H1 (cell line): Measurements from ENCODE around the gene ZNF148. TPM values are rescaled to one million over a fixed set of nuclear protein-coding genes. Genes with fewer than 3 reads are reported as not detected.

ENCODE experiments used
- CTCF ChIA-PET: fragments of 300-600 bp; sonication (Branson Sonifier 250); formaldehyde crosslinking; loops from one replicate; lab custom pipeline; 2021; ENCODE audit not compliant: partially characterized antibody; lab: Charles Lee
- POLR2A ChIA-PET: fragments of 300-600 bp; sonication (Branson Sonifier 250); formaldehyde crosslinking; loops from one replicate; lab custom pipeline; 2021; ENCODE audit warnings: inconsistent platforms; ENCODE audit not compliant: partially characterized antibody; lab: Charles Lee
- DNase-seq, 2 experiments: peaks; one replicate each; pipeline versions ENCODE4 v3.0.0 to v3.0.0-alpha.2; 2010 to 2022; ENCODE audit warnings: low spot score in 2 of 2, low read depth in 1 of 2, mixed read lengths in 1 of 2
- FAIRE-seq: peaks from 2 replicates; lab custom pipeline; 2011; peaks lifted over from hg19 to GRCh38; lab: Jason Lieb, UNC
- H2AFZ ChIP-seq: 2 replicates; pipeline ENCODE4 v1.8.1; 2012; ENCODE audit warnings: low read length, inconsistent platforms
- H2AK5ac ChIP-seq: 2 replicates; pipeline ENCODE4 v1.6.1; 2013; ENCODE audit warnings: low read depth, low read length
- H2BK120ac ChIP-seq: replicated peaks from 2 replicates; pipeline ENCODE3; 2013; ENCODE audit warnings: low read depth, low read length, inconsistent platforms
- H2BK12ac ChIP-seq: 2 replicates; pipeline ENCODE4 v1.6.1; 2013; ENCODE audit warnings: low read depth, low read length
- H2BK15ac ChIP-seq: 2 replicates; pipeline ENCODE4 v1.6.1; 2013; ENCODE audit warnings: low read length
- H2BK20ac ChIP-seq: 2 replicates; pipeline ENCODE4 v1.6.1; 2013; ENCODE audit warnings: low read length
- H2BK5ac ChIP-seq: 2 replicates; pipeline ENCODE4 v1.6.1; 2013; ENCODE audit warnings: low read depth, low read length
- H3K14ac ChIP-seq: 2 replicates; pipeline ENCODE4 v1.6.1; 2013; ENCODE audit warnings: inconsistent platforms; ENCODE audit not compliant: insufficient read length
- H3K18ac ChIP-seq: 2 replicates; pipeline ENCODE4 v1.6.1; 2013; ENCODE audit warnings: low read length; ENCODE audit errors: extremely low read depth
- H3K23ac ChIP-seq: 2 replicates; pipeline ENCODE4 v1.6.1; 2013; ENCODE audit warnings: inconsistent platforms; ENCODE audit not compliant: insufficient read length
- H3K23me2 ChIP-seq: 2 replicates; pipeline ENCODE4 v1.6.1; 2013; ENCODE audit warnings: low read depth, low read length
- H3K27ac ChIP-seq: 2 replicates; pipeline ENCODE4 v1.6.1; 2011; ENCODE audit warnings: low read depth, low read length, inconsistent platforms
- H3K27me3 ChIP-seq, 4 experiments: replicated peaks in 1 of 4; 1 replicate in 1 of 4; 2 replicates in 3 of 4; pipeline versions ENCODE4 v1.6.1 to v1.8.1; 2011 to 2013; ENCODE audit warnings: low read length in 3 of 4, mild to moderate bottlenecking in 3 of 4, inconsistent platforms in 2 of 4, mixed read lengths in 2 of 4, moderate library complexity in 1 of 4; ENCODE audit not compliant: control insufficient read depth in 3 of 4, insufficient read depth in 3 of 4; ENCODE audit errors: extremely low read depth in 1 of 4
- H3K36me3 ChIP-seq, 4 experiments: 2 replicates each; pipeline versions ENCODE4 v1.6.1 to v1.8.1; 2011 to 2013; ENCODE audit warnings: mild to moderate bottlenecking in 4 of 4, low read length in 3 of 4, moderate library complexity in 2 of 4, control low read depth in 1 of 4, inconsistent platforms in 1 of 4; ENCODE audit not compliant: insufficient read depth in 4 of 4, control insufficient read depth in 2 of 4
- H3K4ac ChIP-seq: replicated peaks from 2 replicates; pipeline ENCODE3; 2013; ENCODE audit warnings: low read length, low read depth, mixed read lengths, inconsistent platforms; ENCODE audit not compliant: insufficient read length
- H3K4me1 ChIP-seq, 4 experiments: replicated peaks in 1 of 4; 1 replicate in 1 of 4; 2 replicates in 3 of 4; pipeline versions ENCODE4 v1.6.1 to v1.8.1; 2011 to 2013; ENCODE audit warnings: low read length in 3 of 4, inconsistent platforms in 2 of 4, mixed read lengths in 1 of 4; ENCODE audit not compliant: insufficient read depth in 4 of 4, control insufficient read depth in 3 of 4
- H3K4me2 ChIP-seq, 2 experiments: 2 replicates each; pipeline versions ENCODE4 v1.6.1 to v1.8.1; 2011 to 2013; ENCODE audit warnings: low read depth in 2 of 2, low read length in 2 of 2, control low read depth in 1 of 2, inconsistent platforms in 1 of 2, mild to moderate bottlenecking in 1 of 2; ENCODE audit not compliant: insufficient read depth in 1 of 2
- H3K4me3 ChIP-seq, 4 experiments: fragments of 200-600, 300-600 bp in 1 of 4; sonication (generic), shearing (Covaris generic), sonication (Bioruptor Twin) in 1 of 4; 2 replicates each; pipeline versions ENCODE4 v1.5.1 to v1.8.1; 2011 to 2016; ENCODE audit warnings: low read length in 4 of 4, low read depth in 3 of 4, control low read depth in 2 of 4, inconsistent platforms in 2 of 4, mild to moderate bottlenecking in 2 of 4, mixed read lengths in 1 of 4, moderate library complexity in 1 of 4; ENCODE audit not compliant: insufficient read depth in 2 of 4; ENCODE audit errors: extremely low read depth in 1 of 4
- H3K56ac ChIP-seq: replicated peaks from 2 replicates; pipeline ENCODE3; 2013; ENCODE audit warnings: low read depth, mild to moderate bottlenecking, mixed read lengths, low read length, inconsistent platforms; ENCODE audit not compliant: insufficient read length
- H3K79me1 ChIP-seq: 2 replicates; pipeline ENCODE4 v1.6.1; 2013; ENCODE audit warnings: low read depth, low read length, control low read depth
- H3K79me2 ChIP-seq, 2 experiments: 2 replicates each; pipeline versions ENCODE4 v1.6.1 to v1.8.1; 2012 to 2013; ENCODE audit warnings: low read length in 2 of 2, mild to moderate bottlenecking in 2 of 2, inconsistent platforms in 1 of 2; ENCODE audit not compliant: insufficient read depth in 2 of 2, control insufficient read depth in 1 of 2
- H3K9ac ChIP-seq, 4 experiments: replicated peaks in 1 of 4; 1 replicate in 1 of 4; 2 replicates in 3 of 4; pipeline versions ENCODE4 v1.6.1 to v1.8.1; 2011 to 2013; ENCODE audit warnings: low read depth in 3 of 4, low read length in 3 of 4, control low read depth in 2 of 4, mild to moderate bottlenecking in 2 of 4, moderate library complexity in 2 of 4, inconsistent platforms in 1 of 4; ENCODE audit errors: extremely low read depth in 1 of 4
- H3K9me3 ChIP-seq, 2 experiments: 2 replicates each; pipeline versions ENCODE4 v1.6.1 to v1.8.1; 2012 to 2013; ENCODE audit warnings: mild to moderate bottlenecking in 2 of 2, moderate library complexity in 2 of 2, control low read depth in 1 of 2, inconsistent platforms in 1 of 2, low read depth in 1 of 2, low read length in 1 of 2, mixed read lengths in 1 of 2; ENCODE audit not compliant: insufficient read depth in 2 of 2
- H4K20me1 ChIP-seq, 2 experiments: replicated peaks in 1 of 2; 2 replicates each; pipeline versions ENCODE3 to v1.8.1; 2011 to 2013; ENCODE audit warnings: inconsistent platforms in 2 of 2, low read length in 2 of 2, mild to moderate bottlenecking in 1 of 2; ENCODE audit not compliant: insufficient read depth in 2 of 2, control insufficient read depth in 1 of 2
- H4K5ac ChIP-seq: 2 replicates; pipeline ENCODE4 v1.6.1; 2013; ENCODE audit warnings: low read length, low read depth, mixed read lengths, inconsistent platforms; ENCODE audit not compliant: insufficient read length
- H4K8ac ChIP-seq: 2 replicates; pipeline ENCODE4 v1.8.0; 2013; ENCODE audit warnings: mild to moderate bottlenecking, moderate library complexity, low read length, inconsistent platforms; ENCODE audit not compliant: insufficient read depth; ENCODE audit errors: extremely low read depth
- H4K91ac ChIP-seq: replicated peaks from 2 replicates; pipeline ENCODE3; 2013; ENCODE audit warnings: low read length, mixed read lengths, inconsistent platforms; ENCODE audit not compliant: insufficient read length
- BACH1 ChIP-seq: IDR thresholded peaks from 2 replicates; pipeline ENCODE4 v1.6.1; 2012; ENCODE audit warnings: low read length, improper control_type of control experiment
- CBX8 ChIP-seq: fragments of 300-800, 300-1000 bp; sonication (generic); IDR thresholded peaks from 2 replicates; pipeline ENCODE4 v1.7.1; 2016; ENCODE audit warnings: low read depth, low read length, borderline replicate concordance
- CHD1 ChIP-seq: IDR thresholded peaks from 2 replicates; pipeline ENCODE4 v1.6.1; 2012; ENCODE audit warnings: low read depth, low read length, improper control_type of control experiment
- EZH2 ChIP-seq: fragments of 200-600 bp; sonication (generic); IDR thresholded peaks from 2 replicates; pipeline ENCODE4 v1.7.1; 2012; ENCODE audit warnings: low read depth, mild to moderate bottlenecking, moderate library complexity, low read length, inconsistent platforms; ENCODE audit not compliant: severe bottlenecking
- JUND ChIP-seq: IDR thresholded peaks from 2 replicates; pipeline ENCODE4 v1.6.1; 2011; ENCODE audit warnings: mild to moderate bottlenecking, improper control_type of control experiment, low read length
- KDM4A ChIP-seq: IDR thresholded peaks from one replicate; pipeline ENCODE4 v1.7.1; 2012; ENCODE audit warnings: low read depth, mild to moderate bottlenecking, moderate library complexity, low read length, inconsistent platforms; ENCODE audit not compliant: severe bottlenecking
- MAFK ChIP-seq: IDR thresholded peaks from 2 replicates; pipeline ENCODE4 v1.6.1; 2012; ENCODE audit warnings: low read depth, mild to moderate bottlenecking, improper control_type of control experiment, low read length
- PHF8 ChIP-seq: fragments of 200-600 bp; sonication (generic); conservative IDR thresholded peaks from 2 replicates; pipeline ENCODE4 v1.7.1; 2012; ENCODE audit warnings: low read depth, mild to moderate bottlenecking, inconsistent platforms, low read length, moderate library complexity
- POU5F1 ChIP-seq: IDR thresholded peaks from 2 replicates; pipeline ENCODE4 v1.6.1; 2011; ENCODE audit warnings: low read depth, mild to moderate bottlenecking, low read length, moderate library complexity
- RBBP5 ChIP-seq: IDR thresholded peaks from 2 replicates; pipeline ENCODE4 v1.7.1; 2012; ENCODE audit warnings: low read depth, mild to moderate bottlenecking, inconsistent platforms, low read length, moderate library complexity, borderline replicate concordance
- RNF2 ChIP-seq: fragments of 200-900, 300-1000 bp; sonication (generic); IDR thresholded peaks from 2 replicates; pipeline ENCODE4 v1.7.1; 2016; ENCODE audit warnings: borderline replicate concordance, low read depth, mild to moderate bottlenecking, antibody characterized with exemption, low read length; ENCODE audit not compliant: poor library complexity, severe bottlenecking; ENCODE audit errors: missing control alignments
- SP2 ChIP-seq: IDR thresholded peaks from 2 replicates; pipeline ENCODE4 v1.6.1; 2012; ENCODE audit warnings: mild to moderate bottlenecking, low read length, inconsistent platforms
- WGBS, 2 experiments: shearing (Covaris generic) in 1 of 2; methylation state at CpG; one replicate each; pipeline versions ENCODE4 v1.1.6 to v1.1.7; 2013 to 2015; ENCODE audit warnings: low lambda C conversion rate in 2 of 2, mixed read lengths in 2 of 2, inconsistent platforms in 1 of 2, low coverage in 1 of 2, missing lambda C conversion rate in 1 of 2; ENCODE audit not compliant: insufficient replicate concordance in 2 of 2, insufficient coverage in 1 of 2, insufficient read length in 1 of 2; ENCODE audit errors: extremely low coverage in 1 of 2, missing lambda C conversion rate in 1 of 2; 5-methylcytosine and 5-hydroxymethylcytosine counted together
- polyA plus RNA-seq, 7 experiments: library from polyadenylated mRNA; depleted of rRNA in 3 of 7; stranded (reverse) in 5 of 7; unstranded in 2 of 7; fragments of >200 nt in 5 of 7; fragments of 200-250 nt in 2 of 7; gene quantifications; 1 replicate in 5 of 7; 2 replicates in 1 of 7; 4 replicates in 1 of 7; pipeline versions ENCODE4 v1.2.1 to v1.2.3, GENCODE V29; 2011 to 2013; ENCODE audit warnings: missing spikeins in 2 of 7, mixed read lengths in 2 of 7
- total RNA-seq: library from RNA; stranded (reverse); fragmentation: NEBNext Ultra II Directional; extraction: Animal tissue kit (Norgen Biotek cat#: 25700); gene quantifications from 2 replicates; pipeline ENCODE4 v1.2.1, GENCODE V29; 2021
- TF ChIP-seq, protein P1 (sequence below): IDR thresholded peaks from 2 replicates; pipeline ENCODE4 v1.6.1; 2011; ENCODE audit warnings: low read depth, mild to moderate bottlenecking, low read length; ENCODE audit not compliant: insufficient read depth

Gene ZNF148
- total and polyA plus RNA-seq, 2 of the 8 experiments (the other 6 are each of a cell fraction or from before 2014, with no cell fraction given) = 3.7 to 22.6 TPM

GRCh38 chr3:125220183-125220582 lies 154.9 kb downstream of the ZNF148 start:
- Histone ChIP-seq H3K27me3 (no peaks in the 10 kb centered on the region), H2AFZ (no peak overlapping the region), H3K4me2 (no peak overlapping the region), H2AK5ac (no peak overlapping the region), H3K4ac (no peak overlapping the region), H3K36me3 (no peaks in the 10 kb centered on the region), H4K91ac (no peak overlapping the region), H3K4me3 (no peak overlapping the region), H3K9me3 (no peaks in the 10 kb centered on the region), H3K4me1 (peaks cover 0 to 2% (median 1%) of the 10 kb centered on the region in 4 experiments; a peak in 4 of 7 replicates), H2BK5ac (no peak overlapping the region), H3K23me2 (no peaks in the 10 kb centered on the region), H2BK20ac (no peak overlapping the region), H3K79me2 (no peaks in the 10 kb centered on the region), H4K20me1 (no peaks in the 10 kb centered on the region), H2BK12ac (no peak overlapping the region), H3K27ac (no peak overlapping the region), H3K9ac (no peak overlapping the region), H4K5ac (no peak overlapping the region), H2BK120ac (no peak overlapping the region), H4K8ac (no peak overlapping the region), H3K23ac (no peak overlapping the region), H3K79me1 (no peaks in the 10 kb centered on the region), H3K18ac (no peak overlapping the region), H3K14ac (no peak overlapping the region), H2BK15ac (no peak overlapping the region), H3K56ac (no peak overlapping the region)
- no peak for DNase-seq
- ChIA-PET POLR2A (interaction anchor here (1.0 to 1.8 kb wide), 2 partner anchors 8 to 11 kb away, joined by 4 read pairs; no protein-coding TSS in a partner anchor), CTCF (interaction anchor here (1.0 to 2.1 kb wide), 3 partner anchors 9 to 217 kb away, joined by 3 to 8 read pairs (median 6); no protein-coding TSS in a partner anchor)
- 90% methylated on average over 10 of the region's 10 CpGs; no CpG with 5 or more reads in 1 of the 2 experiments for WGBS, 2 experiments
- no peak for TF ChIP-seq EZH2
- TF ChIP-seq JUND = no peak
- TF ChIP-seq RBBP5 = no peak
- TF ChIP-seq, protein P1, sequence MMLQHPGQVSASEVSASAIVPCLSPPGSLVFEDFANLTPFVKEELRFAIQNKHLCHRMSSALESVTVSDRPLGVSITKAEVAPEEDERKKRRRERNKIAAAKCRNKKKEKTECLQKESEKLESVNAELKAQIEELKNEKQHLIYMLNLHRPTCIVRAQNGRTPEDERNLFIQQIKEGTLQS = no peak
- no peak for TF ChIP-seq SP2
- TF ChIP-seq BACH1 = no peak
- TF ChIP-seq CHD1 = no peak
- TF ChIP-seq CBX8 = no peak
- TF ChIP-seq PHF8 = no peak
- no peak for TF ChIP-seq POU5F1
- no peak for TF ChIP-seq MAFK
- TF ChIP-seq RNF2 = no peak
- TF ChIP-seq KDM4A = no peak
- no peak for FAIRE-seq
